K562 (cell line): ENCODE data around the gene UAP1. TPM values are rescaled to one million over a fixed set of nuclear protein-coding genes. Genes with fewer than 3 reads are reported as not detected.

Experiments used
- CTBP1 ChIP-seq: fragments of 450-650 bp; IDR thresholded peaks from 2 replicates; pipeline ENCODE4 v1.6.1; 2016; ENCODE audit warnings: borderline replicate concordance
- DDX20 ChIP-seq: fragments of 450-650 bp; IDR thresholded peaks from 2 replicates; pipeline ENCODE4 v1.6.1; 2016; ENCODE audit warnings: missing genetic modification characterization, low read depth, mild to moderate bottlenecking, missing compliant biosample characterization, moderate library complexity
- ELF2 ChIP-seq: fragments of 250-450 bp; sonication (Bioruptor Pico); IDR thresholded peaks from 2 replicates; pipeline ENCODE4 v1.5.0; 2021; ENCODE audit warnings: mild to moderate bottlenecking
- ETV5 ChIP-seq: sonication (generic); formaldehyde crosslinking; IDR thresholded peaks from 2 replicates; pipeline ENCODE4 v1.4.0; 2020; ENCODE audit warnings: low read depth, mild to moderate bottlenecking, missing genetic modification reagents
- HDAC8 ChIP-seq: fragments of 450-650 bp; IDR thresholded peaks from 2 replicates; pipeline ENCODE4 v1.6.1; 2016; ENCODE audit warnings: mild to moderate bottlenecking, missing genetic modification characterization, moderate library complexity, missing compliant biosample characterization
- KDM2B ChIP-seq: fragments of 250-450 bp; sonication (Bioruptor Pico); IDR thresholded peaks from 2 replicates; pipeline ENCODE4 v1.8.0; 2021; ENCODE audit warnings: mild to moderate bottlenecking, moderate library complexity
- MAFG ChIP-seq: fragments of 450-650 bp; conservative IDR thresholded peaks from 2 replicates; pipeline ENCODE4 v1.6.1; 2016; ENCODE audit warnings: missing genetic modification characterization, missing compliant biosample characterization
- MEIS2 ChIP-seq: fragments of 450-650 bp; IDR thresholded peaks from 2 replicates; pipeline ENCODE4 v1.6.1; 2014; ENCODE audit warnings: mild to moderate bottlenecking; ENCODE audit not compliant: partially characterized antibody
- PHF20 ChIP-seq: fragments of 450-650 bp; IDR thresholded peaks from 2 replicates; pipeline ENCODE4 v1.6.1; 2018; ENCODE audit not compliant: partially characterized antibody
- PHF8 ChIP-seq: fragments of 200-600 bp; sonication (generic); IDR thresholded peaks from 2 replicates; pipeline ENCODE4 v1.6.1; 2012; ENCODE audit warnings: mixed run types, mild to moderate bottlenecking, inconsistent platforms, low read length, moderate library complexity, borderline replicate concordance
- RBM39 ChIP-seq: fragments of 200-400 bp; formaldehyde crosslinking; optimal IDR thresholded peaks from 2 replicates; pipeline ENCODE3; 2018; ENCODE audit warnings: low read depth, low read length
- TBP ChIP-seq: optimal IDR thresholded peaks from 2 replicates; pipeline ENCODE3; 2011; ENCODE audit warnings: low read depth, low read length, improper control_type of control experiment
- ZNF445 ChIP-seq: fragments of 250-450 bp; sonication (Bioruptor Pico); IDR thresholded peaks from 2 replicates; pipeline ENCODE4 v1.4.0; 2020; ENCODE audit warnings: low read depth, mild to moderate bottlenecking, moderate library complexity
- polyA plus RNA-seq, 8 experiments: library from polyadenylated mRNA; depleted of rRNA in 4 of 8; stranded (reverse) in 5 of 8; unstranded in 3 of 8; fragments of >200 nt; fragmentation: Nextera tagmentation in 2 of 8; fragmentation: Illumina TruSeq in 1 of 8; extraction: Ambion mirVana in 2 of 8; extraction: Trizol in 1 of 8; gene quantifications; 2 replicates each; pipeline versions ENCODE4 v1.2.1 to v1.2.3, GENCODE V29; 2011 to 2014; ENCODE audit warnings: inconsistent platforms in 1 of 8, missing spikeins in 1 of 8
- total RNA-seq, 7 experiments: library from RNA; depleted of rRNA in 6 of 7; stranded (reverse); fragments of >200 nt in 6 of 7; fragmentation: Illumina TruSeq in 2 of 7; extraction: Trizol in 2 of 7; gene quantifications; 2 replicates each; pipeline versions ENCODE4 v1.2.1 to v1.2.3, GENCODE V29; 2011 to 2021; ENCODE audit warnings: low replicate concordance in 1 of 7
- TF ChIP-seq, protein P1 (sequence below): sonication (generic); formaldehyde crosslinking; IDR thresholded peaks from 2 replicates; pipeline ENCODE4 v1.9.0; 2022; ENCODE audit warnings: mild to moderate bottlenecking, missing genetic modification reagents
- TF ChIP-seq, protein P2 (sequence below): sonication (generic); formaldehyde crosslinking; IDR thresholded peaks from 2 replicates; pipeline ENCODE4 v1.4.0; 2020; ENCODE audit warnings: mild to moderate bottlenecking, missing genetic modification reagents
- TF ChIP-seq, protein P3 (sequence below): fragments of 450-650 bp; IDR thresholded peaks from 2 replicates; pipeline ENCODE4 v1.6.1; 2017; ENCODE audit warnings: mild to moderate bottlenecking, moderate library complexity
- TF ChIP-seq, protein P4 (sequence below), 2 experiments: IDR thresholded peaks; 2 replicates each; pipeline ENCODE4 v1.6.1; 2012; ENCODE audit warnings: improper control_type of control experiment in 2 of 2, low read depth in 2 of 2, low read length in 2 of 2, borderline replicate concordance in 1 of 2
- TF ChIP-seq, protein P5 (sequence below): sonication (generic); formaldehyde crosslinking; IDR thresholded peaks from 2 replicates; pipeline ENCODE4 v1.9.0; 2022; ENCODE audit warnings: mild to moderate bottlenecking, missing genetic modification reagents

Gene UAP1
- total and polyA plus RNA-seq, 9 of the 15 experiments (the other 6 are each of a cell fraction or from before 2014, with no cell fraction given), result 182 to 317 (median 213) TPM

DNA sequence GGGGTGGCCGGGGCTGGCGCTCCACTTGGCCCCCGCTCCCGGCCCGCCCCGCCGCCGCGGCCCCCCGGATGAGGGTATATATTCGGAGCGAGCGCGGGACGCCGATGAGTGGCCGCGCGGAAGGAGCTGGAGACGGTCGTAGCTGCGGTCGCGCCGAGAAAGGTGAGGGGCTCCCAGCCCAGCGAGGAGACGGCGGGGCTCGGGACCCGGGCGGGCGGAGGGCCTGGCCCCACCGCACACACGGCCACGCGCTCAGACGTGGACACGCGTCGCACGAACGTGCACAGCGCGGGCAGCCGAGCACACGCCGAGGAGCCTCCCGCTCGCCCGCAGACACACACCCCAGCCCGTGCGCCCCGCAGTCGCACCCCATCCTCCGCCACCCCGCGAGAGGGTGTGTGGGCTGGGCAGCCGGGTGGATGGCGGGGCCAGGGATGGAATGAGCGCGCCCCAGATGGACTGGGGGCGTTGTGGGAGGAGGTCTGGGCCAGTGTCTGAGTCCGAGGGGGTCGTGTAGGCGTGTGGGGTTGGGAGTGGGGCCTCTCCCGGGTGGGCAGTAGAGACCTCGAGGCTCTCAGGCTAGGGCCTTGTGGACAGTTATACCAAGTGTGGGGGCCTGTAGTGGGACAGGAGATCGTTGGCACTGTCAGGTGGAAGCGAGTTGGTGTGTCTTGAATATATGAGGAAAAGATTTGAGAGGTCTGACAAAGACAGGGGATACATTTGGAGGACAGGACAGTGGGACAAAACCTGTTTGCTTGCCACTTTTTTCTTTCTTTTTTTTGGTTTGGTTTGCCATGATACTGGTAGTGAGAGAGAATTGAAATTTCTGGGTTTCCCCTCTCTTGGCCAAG is at the start of gene UAP1 (continued):
- peak; percentile 63 for TF ChIP-seq CTBP1
- no peak for TF ChIP-seq HDAC8 (tag)
- no peak for TF ChIP-seq ZNF445 (CRISPR knock-in tag)
- TF ChIP-seq, protein P1, sequence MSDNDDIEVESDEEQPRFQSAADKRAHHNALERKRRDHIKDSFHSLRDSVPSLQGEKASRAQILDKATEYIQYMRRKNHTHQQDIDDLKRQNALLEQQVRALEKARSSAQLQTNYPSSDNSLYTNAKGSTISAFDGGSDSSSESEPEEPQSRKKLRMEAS (CRISPR knock-in tag), result peak; percentile 96
- peak; percentile 92; the same call in 1 of the 2 replicates for TF ChIP-seq PHF8
- no peak for TF ChIP-seq DDX20 (tag)
- 0 out of 2 replicates have a peak, but pooled peaks have one; percentile 14 for TF ChIP-seq KDM2B (CRISPR knock-in tag)
- 0 out of 2 replicates have a peak, but pooled peaks have one; percentile 24 for TF ChIP-seq ELF2 (CRISPR knock-in tag)
- TF ChIP-seq, protein P2, sequence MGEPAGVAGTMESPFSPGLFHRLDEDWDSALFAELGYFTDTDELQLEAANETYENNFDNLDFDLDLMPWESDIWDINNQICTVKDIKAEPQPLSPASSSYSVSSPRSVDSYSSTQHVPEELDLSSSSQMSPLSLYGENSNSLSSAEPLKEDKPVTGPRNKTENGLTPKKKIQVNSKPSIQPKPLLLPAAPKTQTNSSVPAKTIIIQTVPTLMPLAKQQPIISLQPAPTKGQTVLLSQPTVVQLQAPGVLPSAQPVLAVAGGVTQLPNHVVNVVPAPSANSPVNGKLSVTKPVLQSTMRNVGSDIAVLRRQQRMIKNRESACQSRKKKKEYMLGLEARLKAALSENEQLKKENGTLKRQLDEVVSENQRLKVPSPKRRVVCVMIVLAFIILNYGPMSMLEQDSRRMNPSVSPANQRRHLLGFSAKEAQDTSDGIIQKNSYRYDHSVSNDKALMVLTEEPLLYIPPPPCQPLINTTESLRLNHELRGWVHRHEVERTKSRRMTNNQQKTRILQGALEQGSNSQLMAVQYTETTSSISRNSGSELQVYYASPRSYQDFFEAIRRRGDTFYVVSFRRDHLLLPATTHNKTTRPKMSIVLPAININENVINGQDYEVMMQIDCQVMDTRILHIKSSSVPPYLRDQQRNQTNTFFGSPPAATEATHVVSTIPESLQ, result peak; percentile 53; the same call in 1 of the 2 replicates
- TF ChIP-seq MAFG (tag), result no peak
- TF ChIP-seq RBM39, result no peak
- TF ChIP-seq TBP, result peak; percentile 95
- peak; percentile 60 for TF ChIP-seq PHF20
- TF ChIP-seq, protein P3, sequence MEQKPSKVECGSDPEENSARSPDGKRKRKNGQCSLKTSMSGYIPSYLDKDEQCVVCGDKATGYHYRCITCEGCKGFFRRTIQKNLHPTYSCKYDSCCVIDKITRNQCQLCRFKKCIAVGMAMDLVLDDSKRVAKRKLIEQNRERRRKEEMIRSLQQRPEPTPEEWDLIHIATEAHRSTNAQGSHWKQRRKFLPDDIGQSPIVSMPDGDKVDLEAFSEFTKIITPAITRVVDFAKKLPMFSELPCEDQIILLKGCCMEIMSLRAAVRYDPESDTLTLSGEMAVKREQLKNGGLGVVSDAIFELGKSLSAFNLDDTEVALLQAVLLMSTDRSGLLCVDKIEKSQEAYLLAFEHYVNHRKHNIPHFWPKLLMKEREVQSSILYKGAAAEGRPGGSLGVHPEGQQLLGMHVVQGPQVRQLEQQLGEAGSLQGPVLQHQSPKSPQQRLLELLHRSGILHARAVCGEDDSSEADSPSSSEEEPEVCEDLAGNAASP, result no peak
- TF ChIP-seq, protein P4, sequence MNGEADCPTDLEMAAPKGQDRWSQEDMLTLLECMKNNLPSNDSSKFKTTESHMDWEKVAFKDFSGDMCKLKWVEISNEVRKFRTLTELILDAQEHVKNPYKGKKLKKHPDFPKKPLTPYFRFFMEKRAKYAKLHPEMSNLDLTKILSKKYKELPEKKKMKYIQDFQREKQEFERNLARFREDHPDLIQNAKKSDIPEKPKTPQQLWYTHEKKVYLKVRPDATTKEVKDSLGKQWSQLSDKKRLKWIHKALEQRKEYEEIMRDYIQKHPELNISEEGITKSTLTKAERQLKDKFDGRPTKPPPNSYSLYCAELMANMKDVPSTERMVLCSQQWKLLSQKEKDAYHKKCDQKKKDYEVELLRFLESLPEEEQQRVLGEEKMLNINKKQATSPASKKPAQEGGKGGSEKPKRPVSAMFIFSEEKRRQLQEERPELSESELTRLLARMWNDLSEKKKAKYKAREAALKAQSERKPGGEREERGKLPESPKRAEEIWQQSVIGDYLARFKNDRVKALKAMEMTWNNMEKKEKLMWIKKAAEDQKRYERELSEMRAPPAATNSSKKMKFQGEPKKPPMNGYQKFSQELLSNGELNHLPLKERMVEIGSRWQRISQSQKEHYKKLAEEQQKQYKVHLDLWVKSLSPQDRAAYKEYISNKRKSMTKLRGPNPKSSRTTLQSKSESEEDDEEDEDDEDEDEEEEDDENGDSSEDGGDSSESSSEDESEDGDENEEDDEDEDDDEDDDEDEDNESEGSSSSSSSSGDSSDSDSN (IDR thresholded peaks at IDR 0.05; ENCODE audit: borderline replicate concordance in 1 of 2, low read depth in 2 of 2, low read length in 2 of 2), result peak in 1 of 2 experiments; percentile 74; a peak in 2 of 4 replicates
- TF ChIP-seq, protein P5, sequence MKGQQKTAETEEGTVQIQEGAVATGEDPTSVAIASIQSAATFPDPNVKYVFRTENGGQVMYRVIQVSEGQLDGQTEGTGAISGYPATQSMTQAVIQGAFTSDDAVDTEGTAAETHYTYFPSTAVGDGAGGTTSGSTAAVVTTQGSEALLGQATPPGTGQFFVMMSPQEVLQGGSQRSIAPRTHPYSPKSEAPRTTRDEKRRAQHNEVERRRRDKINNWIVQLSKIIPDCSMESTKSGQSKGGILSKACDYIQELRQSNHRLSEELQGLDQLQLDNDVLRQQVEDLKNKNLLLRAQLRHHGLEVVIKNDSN, result peak; percentile 64
- no peak for TF ChIP-seq MEIS2
- TF ChIP-seq ETV5, result peak; percentile 52; the same call in 1 of the 2 replicates
